GM12878 (cell line): ENCODE measurements around the gene ITGA8.

ENCODE experiments used
- ATF7 ChIP-seq: fragments of 450-650 bp; IDR thresholded peaks from 2 replicates; pipeline ENCODE4 v1.6.1; 2016; ENCODE audit warnings: low read depth, mild to moderate bottlenecking
- EGR1 ChIP-seq, 2 experiments: IDR thresholded peaks; 1 replicate in 1 of 2; 2 replicates in 1 of 2; pipeline ENCODE4 v1.6.1; 2011 to 2012; ENCODE audit warnings: low read depth in 2 of 2, low read length in 2 of 2, borderline replicate concordance in 1 of 2, mild to moderate bottlenecking in 1 of 2, moderate library complexity in 1 of 2
- POLR2A ChIP-seq: IDR thresholded peaks from 2 replicates; pipeline ENCODE4 v1.6.1; 2011; ENCODE audit warnings: low read depth, mild to moderate bottlenecking, low read length
- POLR2AphosphoS5 ChIP-seq: IDR thresholded peaks from 2 replicates; pipeline ENCODE4 v1.6.1; 2011; ENCODE audit warnings: mild to moderate bottlenecking, low read length, inconsistent platforms
- TCF7 ChIP-seq: IDR thresholded peaks from 2 replicates; pipeline ENCODE4 v1.6.1; 2014; ENCODE audit warnings: antibody characterized with exemption, borderline replicate concordance
- TF ChIP-seq, protein P1 (sequence below), 3 experiments: IDR thresholded peaks in 2 of 3; conservative IDR thresholded peaks in 1 of 3; 2 replicates each; pipeline ENCODE4 v1.5.1; 2011; ENCODE audit warnings: low read depth in 3 of 3, low read length in 3 of 3, mild to moderate bottlenecking in 3 of 3, control low read depth in 2 of 3, moderate library complexity in 2 of 3, inconsistent platforms in 1 of 3, mixed read lengths in 1 of 3; ENCODE audit not compliant: control insufficient read depth in 2 of 3, insufficient read depth in 1 of 3; ENCODE audit errors: extremely low read depth in 1 of 3
- TF ChIP-seq, protein P2 (sequence below): IDR thresholded peaks from 2 replicates; pipeline ENCODE4 v1.6.1; 2011; ENCODE audit warnings: low read depth, mild to moderate bottlenecking, low read length, moderate library complexity, borderline replicate concordance; ENCODE audit errors: extremely low read depth

DNA sequence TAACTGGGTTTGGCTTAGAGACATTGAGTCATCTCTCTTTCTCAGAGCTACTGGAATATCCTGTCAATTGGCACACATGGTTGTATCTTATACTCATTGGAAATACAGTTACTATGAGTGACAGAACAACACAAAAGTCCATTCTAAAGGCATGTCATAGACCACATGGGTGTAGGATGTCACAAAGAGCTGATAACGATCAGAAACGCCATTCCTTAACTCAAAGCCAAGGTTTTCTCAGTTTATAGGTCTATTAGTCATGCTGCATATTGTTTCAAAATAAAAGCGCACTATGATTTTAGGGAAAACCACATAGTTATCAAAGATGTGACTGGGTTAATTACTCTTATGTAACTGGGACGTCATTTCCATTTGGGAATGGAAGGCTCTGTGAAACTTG is 201.5 kb downstream of the ITGA8 start:
- TF ChIP-seq POLR2A: no peak
- TF ChIP-seq TCF7: no peak
- TF ChIP-seq, protein P1, sequence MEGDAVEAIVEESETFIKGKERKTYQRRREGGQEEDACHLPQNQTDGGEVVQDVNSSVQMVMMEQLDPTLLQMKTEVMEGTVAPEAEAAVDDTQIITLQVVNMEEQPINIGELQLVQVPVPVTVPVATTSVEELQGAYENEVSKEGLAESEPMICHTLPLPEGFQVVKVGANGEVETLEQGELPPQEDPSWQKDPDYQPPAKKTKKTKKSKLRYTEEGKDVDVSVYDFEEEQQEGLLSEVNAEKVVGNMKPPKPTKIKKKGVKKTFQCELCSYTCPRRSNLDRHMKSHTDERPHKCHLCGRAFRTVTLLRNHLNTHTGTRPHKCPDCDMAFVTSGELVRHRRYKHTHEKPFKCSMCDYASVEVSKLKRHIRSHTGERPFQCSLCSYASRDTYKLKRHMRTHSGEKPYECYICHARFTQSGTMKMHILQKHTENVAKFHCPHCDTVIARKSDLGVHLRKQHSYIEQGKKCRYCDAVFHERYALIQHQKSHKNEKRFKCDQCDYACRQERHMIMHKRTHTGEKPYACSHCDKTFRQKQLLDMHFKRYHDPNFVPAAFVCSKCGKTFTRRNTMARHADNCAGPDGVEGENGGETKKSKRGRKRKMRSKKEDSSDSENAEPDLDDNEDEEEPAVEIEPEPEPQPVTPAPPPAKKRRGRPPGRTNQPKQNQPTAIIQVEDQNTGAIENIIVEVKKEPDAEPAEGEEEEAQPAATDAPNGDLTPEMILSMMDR (IDR thresholded peaks at IDR 0.05 in 2 of 3, conservative IDR thresholded peaks at IDR 0.05 in 1 of 3; ENCODE audit: control insufficient read depth in 2 of 3, extremely low read depth in 1 of 3, insufficient read depth in 1 of 3, low read depth in 3 of 3, low read length in 3 of 3): no peak
- no peak for TF ChIP-seq POLR2AphosphoS5
- no peak for TF ChIP-seq ATF7
- TF ChIP-seq EGR1 (IDR thresholded peaks at IDR 0.05; ENCODE audit: borderline replicate concordance in 1 of 2, low read depth in 2 of 2, low read length in 2 of 2): no peak
- TF ChIP-seq, protein P2, sequence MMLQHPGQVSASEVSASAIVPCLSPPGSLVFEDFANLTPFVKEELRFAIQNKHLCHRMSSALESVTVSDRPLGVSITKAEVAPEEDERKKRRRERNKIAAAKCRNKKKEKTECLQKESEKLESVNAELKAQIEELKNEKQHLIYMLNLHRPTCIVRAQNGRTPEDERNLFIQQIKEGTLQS: no peak
